Measurements from ENCODE around the gene IL36B.

Gene IL36B

GRCh38 chr2:113069676-113070605, 17.3 kb upstream of the IL36B start:
- in situ Hi-C loops (cut with HindIII; ENCODE audit: low sequenced_read_pairs) = no loop called here
- no peak for TF ChIP-seq CTCF (IDR thresholded peaks at IDR 0.05; ENCODE audit: low read depth, low read length, missing control alignments)
- no peak overlapping the region for H3K4me3 ChIP-seq (ENCODE audit: low read depth, low read length)
- DNase-seq (ENCODE audit: low read depth) = no peak

- no peak for DNase-seq (ENCODE audit: low read depth)
- TF ChIP-seq CTCF (IDR thresholded peaks at IDR 0.05; ENCODE audit: low read depth, low read length, missing control alignments) = no peak
- in situ Hi-C loops (cut with HindIII; ENCODE audit: low sequenced_read_pairs) = no loop called here
- no peak overlapping the region for H3K4me3 ChIP-seq (ENCODE audit: low read depth, low read length)
These were observed 16.2 kb upstream of the IL36B start for GRCh38 chr2:113068706-113069485.

DNA sequence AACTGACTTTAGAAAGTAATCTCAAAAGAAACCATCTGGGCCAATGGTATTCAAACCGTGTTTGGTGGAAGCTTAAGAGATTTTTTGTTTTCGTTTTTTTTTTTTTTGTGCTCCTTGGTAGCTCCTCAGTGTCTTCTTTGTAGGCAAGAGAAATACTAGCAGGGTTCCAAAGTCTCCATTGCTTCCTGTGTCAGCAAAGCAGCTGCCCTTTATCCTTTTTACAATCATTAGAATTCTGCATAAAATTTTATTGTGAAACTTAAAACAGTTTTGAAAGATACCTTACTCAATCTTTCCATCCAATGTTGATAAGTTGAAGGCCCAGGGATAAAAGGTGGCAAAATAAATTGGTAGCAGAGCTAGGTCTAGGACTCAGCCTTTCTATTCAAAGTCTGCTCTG, 15.6 kb upstream of the IL36B start:
- TF ChIP-seq CTCF (IDR thresholded peaks at IDR 0.05; ENCODE audit: low read depth, low read length, missing control alignments) = no peak
- no peak for DNase-seq (ENCODE audit: low read depth)
- in situ Hi-C loops (cut with HindIII; ENCODE audit: low sequenced_read_pairs) = no loop called here

DNA sequence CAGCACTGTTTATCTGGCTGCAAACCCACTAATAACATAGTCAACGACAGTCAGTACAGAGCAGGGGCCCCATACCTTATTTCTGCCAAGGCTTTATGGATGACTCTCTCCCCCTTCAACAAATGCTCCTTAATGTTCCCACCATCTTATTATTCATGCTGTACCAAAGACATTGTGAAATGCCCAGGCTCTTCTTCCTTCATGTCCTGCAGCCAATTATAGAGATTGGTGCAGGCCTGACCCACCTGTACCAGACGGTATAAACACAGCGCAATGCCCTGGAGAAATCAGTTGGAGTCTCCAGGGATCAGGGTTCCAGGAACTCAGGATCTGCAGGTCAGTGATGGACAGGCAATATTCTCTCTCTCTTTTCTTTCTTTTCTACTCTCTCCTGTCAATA, 15.0 kb upstream of the IL36B start, which contains the start of gene IL1F10:
Gene IL1F10, plus strand, starts transcription at position 290 of the 400 bp plus-strand sequence. CDS start 4,769 bp downstream, outside the sequence.
- no peak for TF ChIP-seq CTCF (IDR thresholded peaks at IDR 0.05; ENCODE audit: low read depth, low read length, missing control alignments)
- H3K4me3 ChIP-seq (ENCODE audit: low read depth, low read length) = no peak within 1 kb of the TSS
- in situ Hi-C loops (cut with HindIII; ENCODE audit: low sequenced_read_pairs) = no loop called here
- DNase-seq (ENCODE audit: low read depth) = no peak

More for the DNA sequence above, 15.6 kb upstream of the IL36B start:
- H3K4me3 ChIP-seq (ENCODE audit: low read depth, low read length) = no peak overlapping the region

- in situ Hi-C loops (cut with HindIII; ENCODE audit: low sequenced_read_pairs) = no loop called here
- no peak for DNase-seq (ENCODE audit: low read depth)
- TF ChIP-seq CTCF (IDR thresholded peaks at IDR 0.05; ENCODE audit: low read depth, low read length, missing control alignments) = no peak
- H3K4me3 ChIP-seq (ENCODE audit: low read depth, low read length) = no peak overlapping the region
These were observed 12.2 kb upstream of the IL36B start for GRCh38 chr2:113064898-113065297.

DNA sequence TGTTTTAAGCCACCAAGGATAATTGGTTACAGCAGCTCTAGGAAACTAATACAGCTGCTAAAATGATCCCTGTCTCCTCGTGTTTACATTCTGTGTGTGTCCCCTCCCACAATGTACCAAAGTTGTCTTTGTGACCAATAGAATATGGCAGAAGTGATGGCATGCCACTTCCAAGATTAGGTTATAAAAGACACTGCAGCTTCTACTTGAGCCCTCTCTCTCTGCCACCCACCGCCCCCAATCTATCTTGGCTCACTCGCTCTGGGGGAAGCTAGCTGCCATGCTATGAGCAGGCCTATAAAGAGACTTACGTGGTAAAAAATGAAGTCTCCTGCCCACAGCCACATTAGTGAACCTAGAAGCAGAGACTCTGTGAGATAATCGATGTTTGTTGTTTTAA, 11.6 kb upstream of the IL36B start:
- no peak for DNase-seq (ENCODE audit: low read depth)
- in situ Hi-C loops (cut with HindIII; ENCODE audit: low sequenced_read_pairs) = no loop called here
- TF ChIP-seq CTCF (IDR thresholded peaks at IDR 0.05; ENCODE audit: low read depth, low read length, missing control alignments) = no peak
- no peak overlapping the region for H3K4me3 ChIP-seq (ENCODE audit: low read depth, low read length)

All from astrocyte of the cerebellum (primary cell).